ENCODE results near the gene TNFRSF21.
"Not testable (repeated sequence)": the region's sequence is repeated elsewhere in the genome, so short reads cannot be mapped to it uniquely, and the experiment has no call there.

Gene TNFRSF21

DNA sequence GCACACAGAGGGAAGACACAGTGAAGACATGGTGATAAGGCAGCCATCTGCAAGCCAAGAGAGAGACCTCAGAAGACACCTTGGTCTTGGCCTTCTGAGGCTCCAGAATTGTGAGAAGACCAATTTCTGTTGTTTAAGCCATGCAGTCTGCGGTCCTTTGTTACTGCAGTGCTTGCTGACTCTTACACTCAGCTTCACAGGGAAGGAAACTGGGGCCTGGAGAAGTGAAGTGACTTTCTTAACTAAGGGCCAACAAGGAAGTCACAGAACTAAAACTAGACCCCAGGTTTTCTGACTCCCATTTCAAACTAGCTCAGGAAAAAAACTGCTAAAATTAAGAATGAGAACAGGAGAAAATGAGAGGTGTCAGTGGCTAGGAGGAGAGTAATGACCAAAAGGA lies 74.3 kb downstream of the TNFRSF21 start:
- Histone ChIP-seq H3K4me3 (ENCODE audit: low read depth in 1 of 2, low read length in 2 of 2) (no peak overlapping the region), H3K36me3 (ENCODE audit: control insufficient read depth in 1 of 2, insufficient read depth in 2 of 2, low read length in 2 of 2) (peaks cover 0 to 3% of the 10 kb centered on the region in 2 donors), H3K9ac (ENCODE audit: low read depth in 1 of 2, low read length in 2 of 2) (no peak overlapping the region), H3K27ac (ENCODE audit: low read depth, low read length) (no peak overlapping the region), H3K27me3 (ENCODE audit: control insufficient read depth in 1 of 2, insufficient read depth in 2 of 2, low read length in 2 of 2) (no peaks in the 10 kb centered on the region), H3K9me3 (ENCODE audit: control insufficient read depth in 1 of 2, low read length in 2 of 2) (no peaks in the 10 kb centered on the region), H3K4me1 (ENCODE audit: control insufficient read depth in 1 of 2, insufficient read depth in 2 of 2, low read length in 2 of 2) (peaks cover 23 to 39% of the 10 kb centered on the region in 2 donors)

DNA sequence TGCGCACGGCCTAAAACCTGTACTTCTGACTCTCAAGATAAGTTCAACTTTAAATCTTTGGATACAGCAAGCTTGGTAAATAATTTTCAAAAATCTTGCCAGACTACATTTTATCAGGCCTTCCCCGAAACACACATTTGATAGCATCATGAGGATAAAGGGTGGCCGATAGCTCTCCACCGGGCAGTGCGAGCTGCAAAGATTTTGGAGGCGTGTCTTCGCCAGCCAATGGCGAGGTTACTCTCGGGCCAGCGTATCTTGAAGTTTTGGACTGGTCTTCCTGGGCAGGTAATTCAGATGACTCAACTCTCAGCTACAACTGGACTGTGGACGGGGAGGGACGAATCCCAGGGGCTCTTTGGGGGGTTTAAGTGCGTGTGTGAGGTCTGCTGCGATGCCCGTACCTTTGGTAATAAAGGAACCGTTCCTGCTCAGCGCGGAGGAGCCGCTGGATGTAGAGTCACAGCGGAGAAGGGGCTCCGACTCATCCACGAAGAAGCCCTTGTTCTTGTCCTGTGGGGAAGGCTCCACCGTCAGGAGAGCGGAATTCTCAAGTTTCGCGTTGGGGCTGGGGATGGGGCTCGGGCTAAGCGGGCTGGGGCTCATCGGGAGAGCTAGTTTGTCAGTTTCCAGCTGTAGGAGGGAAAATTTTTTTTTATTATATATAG lies 75.3 kb downstream of the TNFRSF21 start:
- Histone ChIP-seq H3K27ac (ENCODE audit: low read depth, low read length) (no peak overlapping the region), H3K27me3 (ENCODE audit: control insufficient read depth in 1 of 2, insufficient read depth in 2 of 2, low read length in 2 of 2) (no peaks in the 10 kb centered on the region), H3K4me1 (ENCODE audit: control insufficient read depth in 1 of 2, insufficient read depth in 2 of 2, low read length in 2 of 2) (peaks cover 23 to 44% of the 10 kb centered on the region in 2 donors), H3K36me3 (ENCODE audit: control insufficient read depth in 1 of 2, insufficient read depth in 2 of 2, low read length in 2 of 2) (peaks cover 0 to 3% of the 10 kb centered on the region in 2 donors), H3K4me3 (ENCODE audit: low read depth in 1 of 2, low read length in 2 of 2) (no peak overlapping the region), H3K9ac (ENCODE audit: low read depth in 1 of 2, low read length in 2 of 2) (no peak overlapping the region), H3K9me3 (ENCODE audit: control insufficient read depth in 1 of 2, low read length in 2 of 2) (no peaks in the 10 kb centered on the region)

DNA sequence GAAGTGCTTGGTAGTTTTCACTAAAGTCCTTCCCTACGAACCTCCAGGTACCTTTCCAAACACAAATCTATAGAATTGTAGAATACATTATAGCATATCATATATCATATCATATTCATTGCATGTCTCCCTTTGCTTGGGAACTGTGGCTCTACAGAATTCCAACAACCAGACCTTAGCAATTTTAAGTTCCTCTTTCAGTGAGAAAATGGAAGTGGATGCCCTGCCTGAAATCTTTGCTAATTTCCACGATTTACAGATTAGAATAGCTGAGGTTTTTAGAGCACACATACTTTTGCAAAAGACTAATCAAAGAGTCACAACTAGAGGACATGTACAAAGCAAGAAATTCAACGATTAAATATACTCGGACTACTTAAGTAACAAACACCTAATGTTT lies 78.6 kb downstream of the TNFRSF21 start:
- no peaks in the 10 kb centered on the region for H3K27me3 ChIP-seq (ENCODE audit: control insufficient read depth in 1 of 2, insufficient read depth in 2 of 2, low read length in 2 of 2)
- no peak overlapping the region for H3K9ac ChIP-seq (ENCODE audit: low read depth in 1 of 2, low read length in 2 of 2)
- no peak overlapping the region for H3K27ac ChIP-seq (ENCODE audit: low read depth, low read length)
- no peaks in the 10 kb centered on the region for H3K9me3 ChIP-seq (ENCODE audit: control insufficient read depth in 1 of 2, low read length in 2 of 2)
- H3K36me3 ChIP-seq (ENCODE audit: control insufficient read depth in 1 of 2, insufficient read depth in 2 of 2, low read length in 2 of 2), result peaks cover 0 to 3% of the 10 kb centered on the region in 2 donors
- no peak overlapping the region for H3K4me3 ChIP-seq (ENCODE audit: low read depth in 1 of 2, low read length in 2 of 2)
- peaks cover 9 to 23% of the 10 kb centered on the region in 2 donors for H3K4me1 ChIP-seq (ENCODE audit: control insufficient read depth in 1 of 2, insufficient read depth in 2 of 2, low read length in 2 of 2)

DNA sequence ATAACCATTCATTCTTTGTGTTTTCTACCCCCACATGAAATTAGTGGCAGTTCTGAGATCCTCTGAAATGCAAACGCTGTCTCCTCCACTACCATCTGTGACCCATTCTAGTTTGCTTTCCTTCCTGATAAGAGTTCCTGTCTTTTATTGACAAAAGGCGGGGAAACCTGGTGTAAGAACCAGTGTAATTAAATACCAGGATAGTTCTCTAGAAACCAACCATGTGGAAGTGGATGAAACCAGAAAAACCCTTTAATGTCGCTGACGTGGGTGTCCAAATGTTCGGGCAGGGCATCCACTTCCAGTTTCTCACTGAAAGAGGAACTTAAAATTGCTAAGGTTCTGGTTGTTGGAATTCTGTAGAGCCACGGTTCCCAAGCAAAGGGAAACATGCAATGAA lies 79.1 kb downstream of the TNFRSF21 start:
- Histone ChIP-seq H3K4me1 (ENCODE audit: control insufficient read depth in 1 of 2, insufficient read depth in 2 of 2, low read length in 2 of 2) (peaks cover 5 to 17% of the 10 kb centered on the region in 2 donors), H3K9me3 (ENCODE audit: control insufficient read depth in 1 of 2, low read length in 2 of 2) (no peaks in the 10 kb centered on the region), H3K36me3 (ENCODE audit: control insufficient read depth in 1 of 2, insufficient read depth in 2 of 2, low read length in 2 of 2) (peaks cover 0 to 3% of the 10 kb centered on the region in 2 donors), H3K9ac (ENCODE audit: low read depth in 1 of 2, low read length in 2 of 2) (no peak overlapping the region), H3K27me3 (ENCODE audit: control insufficient read depth in 1 of 2, insufficient read depth in 2 of 2, low read length in 2 of 2) (no peaks in the 10 kb centered on the region), H3K27ac (ENCODE audit: low read depth, low read length) (no peak overlapping the region), H3K4me3 (ENCODE audit: low read depth in 1 of 2, low read length in 2 of 2) (no peak overlapping the region)

DNA sequence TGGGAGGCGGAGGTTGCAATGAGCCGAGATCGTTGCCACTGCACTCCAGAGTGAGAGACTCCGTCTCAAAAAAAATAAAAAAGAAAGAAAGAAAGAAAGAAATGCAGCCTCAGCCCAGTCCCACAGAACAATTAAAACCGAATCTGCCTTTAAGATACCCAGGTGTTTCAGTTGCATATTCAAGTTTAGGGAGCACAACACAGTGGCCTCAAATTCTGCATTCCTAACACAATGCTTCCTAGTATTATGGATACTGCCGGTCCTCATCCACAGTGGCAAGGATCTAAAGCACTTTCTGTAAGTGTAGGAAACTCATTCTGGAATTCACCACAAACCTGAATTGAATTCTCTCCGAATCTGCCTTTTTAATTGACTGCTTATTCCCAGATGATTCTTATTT lies 80.5 kb downstream of the TNFRSF21 start:
- H3K27ac ChIP-seq (ENCODE audit: low read depth, low read length), result no peak overlapping the region
- no peaks in the 10 kb centered on the region for H3K9me3 ChIP-seq (ENCODE audit: control insufficient read depth in 1 of 2, low read length in 2 of 2)
- no peaks in the 10 kb centered on the region for H3K27me3 ChIP-seq (ENCODE audit: control insufficient read depth in 1 of 2, insufficient read depth in 2 of 2, low read length in 2 of 2)
- no peak overlapping the region for H3K9ac ChIP-seq (ENCODE audit: low read depth in 1 of 2, low read length in 2 of 2)
- peaks cover 0 to 3% of the 10 kb centered on the region in 2 donors for H3K36me3 ChIP-seq (ENCODE audit: control insufficient read depth in 1 of 2, insufficient read depth in 2 of 2, low read length in 2 of 2)
- H3K4me3 ChIP-seq (ENCODE audit: low read depth in 1 of 2, low read length in 2 of 2), result no peak overlapping the region
- peaks cover 0 to 13% of the 10 kb centered on the region in 2 donors for H3K4me1 ChIP-seq (ENCODE audit: control insufficient read depth in 1 of 2, insufficient read depth in 2 of 2, low read length in 2 of 2)

DNA sequence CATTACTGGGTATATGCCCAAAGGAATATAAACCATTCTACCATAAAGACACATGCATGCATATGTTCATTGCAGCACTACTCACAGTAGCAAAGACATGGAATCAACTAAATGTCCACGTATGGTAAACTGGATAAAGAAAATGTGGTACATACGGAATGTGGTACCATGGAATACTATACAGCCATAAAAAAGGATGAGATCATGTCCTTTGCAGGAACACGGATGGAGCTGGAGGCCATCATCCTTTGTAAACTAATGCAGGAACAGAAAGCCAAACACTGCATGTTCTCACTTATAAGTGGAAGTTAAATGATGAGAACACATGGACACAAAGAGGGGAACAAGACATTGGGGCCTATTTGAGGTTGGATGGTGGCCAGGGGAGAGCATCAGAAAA lies 81.6 kb downstream of the TNFRSF21 start:
- not testable (repeated sequence) for H3K36me3 ChIP-seq (ENCODE audit: control insufficient read depth in 1 of 2, insufficient read depth in 2 of 2, low read length in 2 of 2); H3K27ac ChIP-seq (ENCODE audit: low read depth, low read length); H3K9me3 ChIP-seq (ENCODE audit: control insufficient read depth in 1 of 2, low read length in 2 of 2); H3K27me3 ChIP-seq (ENCODE audit: control insufficient read depth in 1 of 2, insufficient read depth in 2 of 2, low read length in 2 of 2); H3K9ac ChIP-seq (ENCODE audit: low read depth in 1 of 2, low read length in 2 of 2); H3K4me3 ChIP-seq (ENCODE audit: low read depth in 1 of 2, low read length in 2 of 2)
- peaks cover 0 to 13% of the 10 kb centered on the region in 2 donors for H3K4me1 ChIP-seq (ENCODE audit: control insufficient read depth in 1 of 2, insufficient read depth in 2 of 2, low read length in 2 of 2)

DNA sequence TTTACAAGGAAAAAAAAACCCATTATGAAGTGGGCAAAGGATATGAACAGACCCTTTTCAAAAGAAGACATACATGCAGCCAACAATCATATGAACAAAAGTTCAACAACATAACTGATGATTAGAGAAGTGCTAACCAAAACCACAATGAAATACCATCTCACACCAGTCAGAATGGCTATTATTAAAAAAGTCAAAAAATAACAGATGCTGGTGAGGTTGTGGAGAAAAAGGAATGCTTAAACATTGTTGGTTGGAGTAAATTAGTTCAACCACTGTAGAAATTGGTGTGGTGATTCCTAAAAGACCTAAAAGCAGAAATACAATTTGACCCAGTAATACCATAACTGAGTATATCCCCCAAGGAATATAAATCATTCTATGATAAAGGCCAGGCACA lies 86.5 kb downstream of the TNFRSF21 start:
- H3K27ac ChIP-seq (ENCODE audit: low read depth, low read length); H3K9ac ChIP-seq (ENCODE audit: low read depth in 1 of 2, low read length in 2 of 2); H3K27me3 ChIP-seq (ENCODE audit: control insufficient read depth in 1 of 2, insufficient read depth in 2 of 2, low read length in 2 of 2); H3K4me3 ChIP-seq (ENCODE audit: low read depth in 1 of 2, low read length in 2 of 2); H3K9me3 ChIP-seq (ENCODE audit: control insufficient read depth in 1 of 2, low read length in 2 of 2); H3K36me3 ChIP-seq (ENCODE audit: control insufficient read depth in 1 of 2, insufficient read depth in 2 of 2, low read length in 2 of 2); H3K4me1 ChIP-seq (ENCODE audit: control insufficient read depth in 1 of 2, insufficient read depth in 2 of 2, low read length in 2 of 2): not testable (repeated sequence)

DNA sequence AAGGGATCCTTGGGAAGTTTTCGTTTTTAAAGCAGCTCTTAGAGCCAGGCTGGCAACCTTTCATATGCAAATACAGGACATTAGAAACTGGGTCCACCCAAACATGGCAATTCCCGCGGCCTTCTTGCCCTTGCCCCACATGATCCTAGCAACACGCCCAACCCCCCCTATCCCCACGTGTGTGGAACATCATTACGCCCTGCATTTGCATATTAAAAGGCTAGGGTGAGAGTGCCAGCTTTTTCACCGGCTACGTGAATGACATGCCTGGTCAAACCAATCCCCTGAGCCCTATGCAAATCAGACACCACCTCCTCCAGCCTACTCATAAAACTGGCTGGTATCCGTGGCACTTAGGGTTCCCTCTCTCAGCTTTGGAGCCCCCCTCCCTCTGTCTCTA lies 88.1 kb downstream of the TNFRSF21 start:
- Histone ChIP-seq H3K9ac (ENCODE audit: low read depth in 1 of 2, low read length in 2 of 2) (no peak overlapping the region), H3K4me1 (ENCODE audit: control insufficient read depth in 1 of 2, insufficient read depth in 2 of 2, low read length in 2 of 2) (no peaks in the 10 kb centered on the region), H3K27me3 (ENCODE audit: control insufficient read depth in 1 of 2, insufficient read depth in 2 of 2, low read length in 2 of 2) (no peaks in the 10 kb centered on the region), H3K4me3 (ENCODE audit: low read depth in 1 of 2, low read length in 2 of 2) (no peak overlapping the region), H3K9me3 (ENCODE audit: control insufficient read depth in 1 of 2, low read length in 2 of 2) (no peaks in the 10 kb centered on the region), H3K27ac (ENCODE audit: low read depth, low read length) (no peak overlapping the region), H3K36me3 (ENCODE audit: control insufficient read depth in 1 of 2, insufficient read depth in 2 of 2, low read length in 2 of 2) (no peaks in the 10 kb centered on the region)

DNA sequence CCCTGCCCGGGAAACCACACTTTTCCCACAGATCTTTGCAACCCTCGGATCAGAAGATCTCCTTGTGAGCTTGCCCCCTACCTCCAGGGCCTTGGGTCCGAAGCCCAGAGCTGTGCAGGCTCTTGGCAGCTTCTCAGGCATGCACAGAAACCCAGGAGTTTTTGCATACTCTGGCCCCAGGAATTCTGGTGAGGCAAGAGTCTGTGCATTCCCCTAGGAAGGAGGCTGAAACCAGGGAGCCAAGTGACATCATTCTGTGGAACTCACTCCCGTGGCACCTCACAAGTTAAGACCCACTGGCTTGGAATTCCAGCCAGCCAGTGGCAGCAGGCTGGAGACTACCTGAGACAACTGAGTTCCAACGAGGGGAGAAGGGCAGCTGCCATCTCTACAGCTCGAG lies 100.1 kb downstream of the TNFRSF21 start:
- no peak overlapping the region for H3K4me3 ChIP-seq (ENCODE audit: low read depth in 1 of 2, low read length in 2 of 2)
- no peak overlapping the region for H3K27ac ChIP-seq (ENCODE audit: low read depth, low read length)
- no peaks in the 10 kb centered on the region for H3K36me3 ChIP-seq (ENCODE audit: control insufficient read depth in 1 of 2, insufficient read depth in 2 of 2, low read length in 2 of 2)
- H3K27me3 ChIP-seq (ENCODE audit: control insufficient read depth in 1 of 2, insufficient read depth in 2 of 2, low read length in 2 of 2), result no peaks in the 10 kb centered on the region
- no peaks in the 10 kb centered on the region for H3K9me3 ChIP-seq (ENCODE audit: control insufficient read depth in 1 of 2, low read length in 2 of 2)
- no peaks in the 10 kb centered on the region for H3K4me1 ChIP-seq (ENCODE audit: control insufficient read depth in 1 of 2, insufficient read depth in 2 of 2, low read length in 2 of 2)
- H3K9ac ChIP-seq (ENCODE audit: low read depth in 1 of 2, low read length in 2 of 2), result no peak overlapping the region

DNA sequence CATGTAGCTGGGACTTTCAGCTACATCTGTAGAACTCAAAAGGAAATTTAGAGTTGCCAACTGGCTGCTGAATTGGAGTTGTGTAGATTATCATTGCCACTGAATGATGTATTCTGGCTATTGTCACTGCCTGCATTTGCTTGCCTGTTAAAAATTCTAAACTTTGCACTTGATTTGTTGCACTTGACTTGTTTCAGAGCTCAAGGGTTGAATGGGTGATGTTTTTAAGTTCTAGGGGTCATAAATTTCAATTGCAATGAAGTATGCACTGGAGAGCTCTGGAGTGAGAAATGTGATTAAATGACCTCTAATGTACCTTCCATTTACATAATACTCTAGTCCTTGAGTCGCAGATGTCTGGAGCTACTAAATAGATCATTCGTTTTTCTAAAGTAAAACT lies 102.4 kb downstream of the TNFRSF21 start:
- Histone ChIP-seq H3K9me3 (ENCODE audit: control insufficient read depth in 1 of 2, low read length in 2 of 2) (no peaks in the 10 kb centered on the region), H3K4me1 (ENCODE audit: control insufficient read depth in 1 of 2, insufficient read depth in 2 of 2, low read length in 2 of 2) (peaks cover 4 to 5% of the 10 kb centered on the region in 2 donors), H3K27me3 (ENCODE audit: control insufficient read depth in 1 of 2, insufficient read depth in 2 of 2, low read length in 2 of 2) (no peaks in the 10 kb centered on the region), H3K27ac (ENCODE audit: low read depth, low read length) (no peak overlapping the region), H3K36me3 (ENCODE audit: control insufficient read depth in 1 of 2, insufficient read depth in 2 of 2, low read length in 2 of 2) (no peaks in the 10 kb centered on the region), H3K4me3 (ENCODE audit: low read depth in 1 of 2, low read length in 2 of 2) (no peak overlapping the region), H3K9ac (ENCODE audit: low read depth in 1 of 2, low read length in 2 of 2) (no peak overlapping the region)

DNA sequence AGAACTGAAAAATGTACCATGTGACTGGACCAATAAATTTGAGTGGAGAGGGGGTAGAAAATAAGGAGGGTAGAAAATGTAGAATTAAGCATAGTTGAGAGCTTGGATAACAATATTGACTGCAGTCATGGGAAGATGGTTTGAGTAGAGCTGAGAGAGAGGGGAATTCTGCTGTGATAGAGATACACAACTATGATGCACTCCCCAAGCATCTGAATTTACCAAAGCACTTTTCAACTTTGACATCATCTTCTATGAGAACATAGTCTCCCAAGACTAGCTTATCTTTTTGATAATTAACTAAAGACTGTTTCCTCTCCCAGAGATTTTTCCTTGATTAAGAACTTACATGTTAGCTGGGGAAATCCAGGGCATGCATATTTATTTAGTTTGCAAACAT lies 103.1 kb downstream of the TNFRSF21 start:
- Histone ChIP-seq H3K4me3 (ENCODE audit: low read depth in 1 of 2, low read length in 2 of 2) (no peak overlapping the region), H3K36me3 (ENCODE audit: control insufficient read depth in 1 of 2, insufficient read depth in 2 of 2, low read length in 2 of 2) (no peaks in the 10 kb centered on the region), H3K4me1 (ENCODE audit: control insufficient read depth in 1 of 2, insufficient read depth in 2 of 2, low read length in 2 of 2) (peaks cover 4 to 5% of the 10 kb centered on the region in 2 donors), H3K27ac (ENCODE audit: low read depth, low read length) (no peak overlapping the region), H3K27me3 (ENCODE audit: control insufficient read depth in 1 of 2, insufficient read depth in 2 of 2, low read length in 2 of 2) (no peaks in the 10 kb centered on the region), H3K9ac (ENCODE audit: low read depth in 1 of 2, low read length in 2 of 2) (no peak overlapping the region), H3K9me3 (ENCODE audit: control insufficient read depth in 1 of 2, low read length in 2 of 2) (no peaks in the 10 kb centered on the region)
